Neural progenitor cell (in vitro differentiated cells): ENCODE results near the gene P2RY12. TPM values are rescaled to one million over a fixed set of nuclear protein-coding genes. Genes with fewer than 3 reads are reported as not detected.

Source experiments
- DNase-seq: peaks from one replicate; pipeline ENCODE4 v3.0.0-alpha.2; 2016; ENCODE audit warnings: low spot score
- H2AFZ ChIP-seq: fragments of 200-600 bp; sonication (generic); replicated peaks from 2 replicates; pipeline ENCODE4 v1.6.1; 2016; ENCODE audit warnings: antibody characterized with exemption
- H3F3A ChIP-seq: fragments of 200-600 bp; sonication (generic); 2 replicates; pipeline ENCODE4 v1.6.1; 2016; ENCODE audit warnings: antibody characterized with exemption, low read depth
- H3K27ac ChIP-seq: fragments of 200-600 bp; sonication (generic); 2 replicates; pipeline ENCODE4 v1.5.1; 2016; ENCODE audit warnings: mild to moderate bottlenecking
- H3K27me3 ChIP-seq: fragments of 200-600 bp; sonication (generic); 2 replicates; pipeline ENCODE4 v1.6.1; 2016; ENCODE audit warnings: mild to moderate bottlenecking, moderate library complexity
- H3K36me3 ChIP-seq: fragments of 200-600 bp; sonication (generic); 2 replicates; pipeline ENCODE4 v1.5.1; 2016
- H3K4me1 ChIP-seq: fragments of 200-600 bp; sonication (generic); 2 replicates; pipeline ENCODE4 v1.6.1; 2016; ENCODE audit warnings: mixed run types
- H3K4me2 ChIP-seq: fragments of 200-600 bp; sonication (generic); 2 replicates; pipeline ENCODE4 v1.6.1; 2016
- H3K4me3 ChIP-seq: fragments of 200-600 bp; sonication (generic); 2 replicates; pipeline ENCODE4 v1.5.1; 2016
- H3K79me2 ChIP-seq: fragments of 200-600 bp; sonication (generic); 2 replicates; pipeline ENCODE4 v1.6.1; 2016; ENCODE audit warnings: low read depth
- H3K9ac ChIP-seq: fragments of 200-600 bp; sonication (generic); 2 replicates; pipeline ENCODE4 v1.6.1; 2016
- H3K9me3 ChIP-seq: fragments of 200-600 bp; sonication (generic); 2 replicates; pipeline ENCODE4 v1.5.1; 2016; ENCODE audit warnings: low read depth
- H4K20me1 ChIP-seq: fragments of 200-600 bp; sonication (generic); 2 replicates; pipeline ENCODE4 v1.6.1; 2016; ENCODE audit warnings: low read depth
- H3K27ac Mint-ChIP-seq: 3 replicates; pipeline ENCODE4 v1.8.0; 2021; ENCODE audit warnings: mixed read lengths
- H3K27me3 Mint-ChIP-seq: 2 replicates; pipeline ENCODE4 v1.8.0; 2022; ENCODE audit warnings: low read depth, mild to moderate bottlenecking, inconsistent platforms, moderate library complexity, mixed read lengths; ENCODE audit not compliant: insufficient read depth
- H3K36me3 Mint-ChIP-seq: 3 replicates; pipeline ENCODE4 v1.8.0; 2021; ENCODE audit warnings: mixed read lengths
- H3K4me1 Mint-ChIP-seq: 3 replicates; pipeline ENCODE4 v1.8.0; 2021; ENCODE audit warnings: mixed read lengths
- H3K4me3 Mint-ChIP-seq: 3 replicates; pipeline ENCODE4 v1.8.0; 2021; ENCODE audit warnings: mild to moderate bottlenecking, moderate library complexity, mixed read lengths
- H3K9me3 Mint-ChIP-seq: 3 replicates; pipeline ENCODE4 v1.8.0; 2020; ENCODE audit warnings: mixed read lengths
- CTCF ChIP-seq: fragments of 200-600 bp; sonication (generic); IDR thresholded peaks from 2 replicates; pipeline ENCODE4 v1.5.1; 2017; ENCODE audit warnings: antibody characterized with exemption, mild to moderate bottlenecking
- EZH2 ChIP-seq: fragments of 200-600 bp; sonication (generic); IDR thresholded peaks from 2 replicates; pipeline ENCODE4 v1.6.1; 2017; ENCODE audit warnings: antibody characterized with exemption, mild to moderate bottlenecking, moderate library complexity
- EZH2phosphoT487 ChIP-seq: fragments of 200-600 bp; sonication (generic); IDR thresholded peaks from 2 replicates; pipeline ENCODE4 v1.6.1; 2017; ENCODE audit warnings: antibody characterized with exemption
- total RNA-seq: library from RNA; depleted of rRNA; stranded (reverse); fragments of >200 nt; gene quantifications from 2 replicates; pipeline ENCODE4 v1.2.3, GENCODE V29; 2015; ENCODE audit warnings: low replicate concordance

Gene P2RY12
- total RNA-seq, 1 donor from 2014 or later: not detected

GRCh38 chr3:151387842-151388241, 3.3 kb upstream of the P2RY12 start:
- Histone ChIP-seq H2AFZ (no peak overlapping the region), H3K4me3 (no peak overlapping the region), H3K79me2 (no peaks in the 10 kb centered on the region), H3K4me2 (no peak overlapping the region), H3K9me3 (no peaks in the 10 kb centered on the region), H4K20me1 (no peaks in the 10 kb centered on the region), H3K36me3 (peaks cover 11% of the 10 kb centered on the region), H3K9ac (no peak overlapping the region), H3K27ac (no peak overlapping the region), H3K27me3 (no peaks in the 10 kb centered on the region), H3F3A (no peaks in the 10 kb centered on the region), H3K4me1 (no peaks in the 10 kb centered on the region)
- Mint-ChIP-seq H3K9me3 (no peaks in the 10 kb centered on the region), H3K4me3 (no peak overlapping the region), H3K36me3 (peaks cover 15% of the 10 kb centered on the region), H3K4me1 (peaks cover 12% of the 10 kb centered on the region), H3K27ac (no peak overlapping the region), H3K27me3 (no peaks in the 10 kb centered on the region)
- DNase-seq: no peak
- no peak for TF ChIP-seq EZH2

GRCh38 chr3:151387432-151387831, 2.9 kb upstream of the P2RY12 start:
- H3K4me1 ChIP-seq: no peaks in the 10 kb centered on the region
- H3K79me2 ChIP-seq: no peaks in the 10 kb centered on the region
- H3K9me3 ChIP-seq: no peaks in the 10 kb centered on the region
- no peak overlapping the region for H3K9ac ChIP-seq
- no peaks in the 10 kb centered on the region for H4K20me1 ChIP-seq
- peaks cover 8% of the 10 kb centered on the region for H3K36me3 ChIP-seq
- TF ChIP-seq EZH2 (no peak), EZH2phosphoT487 (no peak), CTCF (no peak)
- H3K27ac ChIP-seq: no peak overlapping the region
- no peak overlapping the region for H3K4me3 Mint-ChIP-seq
- no peak overlapping the region for H3K27ac Mint-ChIP-seq
- no peak overlapping the region for H2AFZ ChIP-seq
- H3K27me3 ChIP-seq: no peaks in the 10 kb centered on the region
- H3K36me3 Mint-ChIP-seq: peaks cover 13% of the 10 kb centered on the region
- peaks cover 12% of the 10 kb centered on the region for H3K4me1 Mint-ChIP-seq
- H3K4me2 ChIP-seq: no peak overlapping the region
- no peaks in the 10 kb centered on the region for H3K9me3 Mint-ChIP-seq
- no peak for DNase-seq
- no peak overlapping the region for H3K4me3 ChIP-seq
- no peaks in the 10 kb centered on the region for H3K27me3 Mint-ChIP-seq
- H3F3A ChIP-seq: no peaks in the 10 kb centered on the region

- H3K4me3 Mint-ChIP-seq: no peak overlapping the region
- no peak for TF ChIP-seq EZH2phosphoT487
- Histone ChIP-seq H3F3A (no peaks in the 10 kb centered on the region), H3K36me3 (peaks cover 8% of the 10 kb centered on the region), H3K27ac (no peak overlapping the region), H3K9me3 (no peaks in the 10 kb centered on the region), H3K27me3 (no peaks in the 10 kb centered on the region), H4K20me1 (no peaks in the 10 kb centered on the region), H3K4me1 (no peaks in the 10 kb centered on the region), H3K9ac (no peak overlapping the region), H3K79me2 (no peaks in the 10 kb centered on the region), H2AFZ (no peak overlapping the region), H3K4me3 (no peak overlapping the region), H3K4me2 (no peak overlapping the region)
- H3K4me1 Mint-ChIP-seq: peaks cover 12% of the 10 kb centered on the region
- H3K27me3 Mint-ChIP-seq: no peaks in the 10 kb centered on the region
- no peaks in the 10 kb centered on the region for H3K9me3 Mint-ChIP-seq
- no peak for DNase-seq
- no peak overlapping the region for H3K27ac Mint-ChIP-seq
- H3K36me3 Mint-ChIP-seq: peaks cover 12% of the 10 kb centered on the region
These were observed 1.5 kb upstream of the P2RY12 start for GRCh38 chr3:151386056-151386455.

DNA sequence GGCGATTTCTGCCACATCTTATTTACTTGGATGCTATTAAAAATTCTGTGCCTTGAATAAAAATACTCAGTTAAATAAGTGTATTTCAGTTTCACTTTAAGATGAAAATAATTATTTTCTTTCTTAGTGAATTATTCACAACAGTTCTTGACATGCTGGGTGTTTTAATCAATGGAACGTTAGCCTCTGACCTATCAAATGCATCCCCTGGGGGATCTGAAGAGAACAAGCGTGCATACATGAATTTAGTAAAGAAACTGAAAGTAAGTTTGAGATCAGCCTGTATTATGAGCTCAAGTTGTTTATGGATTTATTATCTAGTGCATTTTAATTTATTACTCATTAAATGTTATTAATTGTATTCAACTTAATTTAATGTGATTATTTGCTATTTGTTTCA, 597 bp downstream of the P2RY12 start:
- DNase-seq: no peak
- no peak overlapping the region for H3K4me3 ChIP-seq
- no peaks in the 10 kb centered on the region for H3K79me2 ChIP-seq
- H3K27ac Mint-ChIP-seq: no peak overlapping the region
- H3K27me3 ChIP-seq: no peaks in the 10 kb centered on the region
- H4K20me1 ChIP-seq: no peaks in the 10 kb centered on the region
- H3K36me3 ChIP-seq: no peaks in the 10 kb centered on the region
- H3K9ac ChIP-seq: no peak overlapping the region
- H3K36me3 Mint-ChIP-seq: peaks cover 12% of the 10 kb centered on the region
- H3K27ac ChIP-seq: no peak overlapping the region
- no peaks in the 10 kb centered on the region for H3F3A ChIP-seq
- H3K4me1 ChIP-seq: no peaks in the 10 kb centered on the region
- peaks cover 12% of the 10 kb centered on the region for H3K4me1 Mint-ChIP-seq
- no peak overlapping the region for H3K4me2 ChIP-seq
- no peak overlapping the region for H3K4me3 Mint-ChIP-seq
- no peak overlapping the region for H2AFZ ChIP-seq
- H3K9me3 Mint-ChIP-seq: no peaks in the 10 kb centered on the region
- no peaks in the 10 kb centered on the region for H3K27me3 Mint-ChIP-seq
- H3K9me3 ChIP-seq: no peaks in the 10 kb centered on the region
- no peak for TF ChIP-seq EZH2
- no peak for TF ChIP-seq EZH2phosphoT487
- no peak for TF ChIP-seq CTCF
